SK-N-SH treated with all-trans-retinoic acid at 6 μM for 48 hours (cell line): ENCODE measurements around the gene ATP1A3.

ENCODE experiments used
- GLIS3 ChIP-seq: fragments of 250-450 bp; sonication (Bioruptor Pico); IDR thresholded peaks from 2 replicates; pipeline ENCODE4 v1.5.0; 2020; ENCODE audit warnings: mild to moderate bottlenecking, moderate library complexity
- ZFP30 ChIP-seq: fragments of 450-650 bp; formaldehyde crosslinking; IDR thresholded peaks from 2 replicates; pipeline ENCODE4 v1.5.0; 2022; ENCODE audit warnings: mild to moderate bottlenecking, moderate library complexity
- TF ChIP-seq, protein P1 (sequence below): fragments of 250-450 bp; sonication (Bioruptor Pico); IDR thresholded peaks from 2 replicates; pipeline ENCODE4 v1.8.0; 2020; ENCODE audit warnings: mild to moderate bottlenecking, moderate library complexity, borderline replicate concordance

GRCh38 chr19:41994521-41994971, 516 bp upstream of the ATP1A3 start:
- TF ChIP-seq, protein P1, sequence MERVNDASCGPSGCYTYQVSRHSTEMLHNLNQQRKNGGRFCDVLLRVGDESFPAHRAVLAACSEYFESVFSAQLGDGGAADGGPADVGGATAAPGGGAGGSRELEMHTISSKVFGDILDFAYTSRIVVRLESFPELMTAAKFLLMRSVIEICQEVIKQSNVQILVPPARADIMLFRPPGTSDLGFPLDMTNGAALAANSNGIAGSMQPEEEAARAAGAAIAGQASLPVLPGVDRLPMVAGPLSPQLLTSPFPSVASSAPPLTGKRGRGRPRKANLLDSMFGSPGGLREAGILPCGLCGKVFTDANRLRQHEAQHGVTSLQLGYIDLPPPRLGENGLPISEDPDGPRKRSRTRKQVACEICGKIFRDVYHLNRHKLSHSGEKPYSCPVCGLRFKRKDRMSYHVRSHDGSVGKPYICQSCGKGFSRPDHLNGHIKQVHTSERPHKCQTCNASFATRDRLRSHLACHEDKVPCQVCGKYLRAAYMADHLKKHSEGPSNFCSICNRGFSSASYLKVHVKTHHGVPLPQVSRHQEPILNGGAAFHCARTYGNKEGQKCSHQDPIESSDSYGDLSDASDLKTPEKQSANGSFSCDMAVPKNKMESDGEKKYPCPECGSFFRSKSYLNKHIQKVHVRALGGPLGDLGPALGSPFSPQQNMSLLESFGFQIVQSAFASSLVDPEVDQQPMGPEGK = no peak
- no peak for TF ChIP-seq ZFP30 (CRISPR knock-in tag)
- no peak for TF ChIP-seq GLIS3
